Measurements from ENCODE around the gene GPC2. TPM values are rescaled to one million over a fixed set of nuclear protein-coding genes. Genes with fewer than 3 reads are reported as not detected.

The GPC2 gene
- total RNA-seq, 2 experiments from 2014 or later: 4.8 to 5.5 TPM

DNA sequence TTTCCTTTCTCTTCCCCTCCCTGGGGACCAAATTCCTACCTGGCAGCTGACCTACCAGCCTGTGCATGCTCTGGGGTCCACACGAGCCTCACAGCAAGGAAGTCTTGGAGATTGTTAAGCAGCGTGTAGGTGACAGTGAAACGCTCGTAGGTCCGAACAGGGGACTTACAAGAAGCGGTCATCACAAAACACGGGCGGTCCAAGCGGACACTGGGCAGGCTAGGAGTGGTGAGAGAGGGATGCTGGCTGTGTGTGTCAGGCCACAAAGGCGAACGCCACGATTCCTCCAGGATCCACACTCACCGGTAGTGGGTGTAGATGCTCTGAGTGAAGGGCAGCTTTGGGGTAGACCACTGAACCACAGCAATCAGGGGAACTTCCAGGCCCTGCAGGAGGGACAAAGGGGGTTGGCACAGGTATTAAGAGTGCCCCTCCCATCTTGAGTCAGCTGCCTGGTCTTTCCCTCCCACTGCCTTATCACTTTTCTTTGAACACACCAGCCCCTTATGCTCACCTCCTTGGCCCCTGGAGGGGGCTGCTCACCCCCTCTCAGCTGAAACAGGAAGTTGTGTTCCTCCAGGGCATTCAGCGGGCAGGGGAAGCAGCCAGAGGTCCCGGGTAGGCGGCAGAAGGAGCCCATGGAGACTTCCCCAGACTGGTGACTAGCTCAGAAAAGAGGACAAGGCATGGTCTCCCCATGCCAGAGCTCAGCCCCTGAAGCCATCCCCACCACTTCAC lies 20.7 kb downstream of the GPC2 start:
- no peak for DNase-seq
- ChIA-PET POLR2A (interaction anchor here (0.8 to 0.9 kb wide), 2 partner anchors 9 to 30 kb away, joined by 3 read pairs; partner anchors contain the start of gene MBLAC1), CTCF (interaction anchor here (0.9 to 1.8 kb wide), 5 partner anchors 8 to 251 kb away, joined by 3 to 6 read pairs (median 4); partner anchors contain the start of gene LAMTOR4)
- Mint-ChIP-seq H3K9me3 (no peaks in the 10 kb centered on the region), H3K4me1 (ENCODE audit: low read depth) (peaks cover 40% of the 10 kb centered on the region), H3K36me3 (peaks cover 34% of the 10 kb centered on the region), H3K4me3 (peak overlapping the region; percentile 55), H3K27ac (peak overlapping the region; percentile 72), H3K27me3 (no peaks in the 10 kb centered on the region)
- intact Hi-C loops (cut with micrococcal nuclease): no loop called here

- Mint-ChIP-seq H3K27me3 (no peaks in the 10 kb centered on the region), H3K4me1 (ENCODE audit: low read depth) (peaks cover 40% of the 10 kb centered on the region), H3K4me3 (no peak overlapping the region), H3K9me3 (no peaks in the 10 kb centered on the region), H3K27ac (no peak overlapping the region), H3K36me3 (peaks cover 34% of the 10 kb centered on the region)
- CTCF ChIA-PET: interaction anchor here (0.9 kb wide), 1 partner anchor 252 kb away, joined by 4 read pairs; no protein-coding TSS in a partner anchor
- POLR2A ChIA-PET: interaction anchor here (0.6 kb wide), 1 partner anchor 74 kb away, joined by 3 read pairs; no protein-coding TSS in a partner anchor
- DNase-seq: no peak
- intact Hi-C loops (cut with micrococcal nuclease): no loop called here
Observed at GRCh38 chr7:100155553-100156317, 21.4 kb downstream of the GPC2 start.

GRCh38 chr7:100154651-100155491 lies 22.3 kb downstream of the GPC2 start:
- no peak overlapping the region for H3K27ac Mint-ChIP-seq
- POLR2A ChIA-PET: no interaction called here

DNA sequence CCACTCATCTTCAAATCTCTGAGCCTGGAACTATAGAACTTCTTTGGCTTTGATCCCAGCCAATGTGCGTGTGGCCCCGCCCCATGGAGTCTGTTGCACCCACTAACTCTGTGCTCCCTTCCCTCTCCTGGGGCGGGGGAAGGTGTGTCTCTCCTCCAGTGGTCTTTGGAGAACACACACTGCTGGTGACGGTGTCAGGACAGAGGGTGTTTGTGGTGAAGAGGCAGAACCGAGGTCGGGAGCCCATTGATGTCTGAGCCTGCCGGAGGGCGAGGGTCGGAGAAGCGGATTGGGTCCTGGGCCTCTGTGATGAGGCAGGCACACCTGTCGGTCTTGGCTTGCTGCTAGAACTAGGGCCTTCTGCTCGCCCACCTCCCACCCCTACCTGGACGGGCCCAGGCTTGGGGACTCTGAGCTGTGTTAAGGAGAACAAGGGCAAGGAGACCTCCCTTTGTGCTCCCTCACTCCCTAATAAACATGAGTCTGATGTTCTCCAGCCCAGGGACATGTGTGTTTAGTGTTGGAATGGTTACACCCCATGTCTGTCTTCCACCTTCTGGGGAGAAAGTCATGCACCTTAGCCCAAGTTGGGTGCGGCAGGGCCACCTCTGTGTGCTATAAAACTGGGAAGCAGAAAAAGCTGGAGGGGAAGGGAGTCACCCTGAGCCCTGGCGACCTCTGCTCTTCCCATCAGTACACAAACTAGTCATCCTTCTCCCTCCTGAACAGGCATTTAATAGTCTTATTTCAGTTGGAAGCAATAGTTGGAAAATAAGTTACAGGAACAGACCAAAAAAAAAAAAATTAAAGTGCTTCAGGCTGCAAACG lies 23.3 kb downstream of the GPC2 start:
- Mint-ChIP-seq H3K9me3 (no peaks in the 10 kb centered on the region), H3K4me1 (ENCODE audit: low read depth) (peaks cover 43% of the 10 kb centered on the region)
- CTCF ChIA-PET: no interaction called here

More at GRCh38 chr7:100154651-100155491, 22.3 kb downstream of the GPC2 start:
- no peak for DNase-seq
- Mint-ChIP-seq H3K9me3 (no peaks in the 10 kb centered on the region), H3K36me3 (peaks cover 38% of the 10 kb centered on the region), H3K4me3 (no peak overlapping the region), H3K4me1 (ENCODE audit: low read depth) (peaks cover 47% of the 10 kb centered on the region), H3K27me3 (no peaks in the 10 kb centered on the region)
- CTCF ChIA-PET: no interaction called here
- intact Hi-C loops (cut with micrococcal nuclease): no loop called here

DNA sequence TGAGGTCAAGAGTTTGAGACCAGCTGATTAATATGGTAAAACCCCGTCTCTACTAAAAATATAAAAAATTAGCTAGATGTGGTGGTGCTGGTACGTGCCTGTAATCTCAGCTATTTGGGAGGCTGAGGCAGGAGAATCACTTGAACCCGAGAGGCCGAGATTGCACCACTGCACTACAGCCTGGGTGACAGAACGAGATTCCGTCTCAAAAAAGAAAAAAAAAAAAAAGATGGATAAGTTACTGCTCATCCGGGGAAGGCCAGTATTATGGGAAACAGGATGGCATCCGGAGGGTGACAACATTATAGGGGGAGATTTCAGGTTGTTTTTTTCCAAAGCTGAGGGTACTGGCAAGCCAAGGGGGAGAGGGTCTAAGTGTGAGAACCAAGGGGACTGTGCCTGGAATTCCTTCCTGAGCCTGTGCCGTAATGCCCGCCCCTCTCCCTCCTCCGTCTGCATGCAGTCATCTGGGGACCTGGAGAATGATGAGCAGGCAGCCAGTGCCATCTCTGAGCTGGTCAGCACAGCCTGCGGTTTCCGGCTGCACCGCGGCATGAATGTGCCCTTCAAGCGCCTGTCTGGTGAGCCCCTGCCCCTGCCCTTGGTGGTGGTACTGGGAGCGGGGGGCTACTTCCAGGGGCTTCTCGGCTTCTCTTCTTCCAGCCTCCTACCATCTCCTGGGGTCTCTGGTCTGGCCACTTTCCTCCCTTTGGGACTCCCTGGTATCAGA lies 24.1 kb downstream of the GPC2 start:
- intact Hi-C loops (cut with micrococcal nuclease): no loop called here
- Mint-ChIP-seq H3K27me3 (no peaks in the 10 kb centered on the region), H3K9me3 (no peaks in the 10 kb centered on the region), H3K36me3 (peaks cover 38% of the 10 kb centered on the region), H3K4me3 (no peak overlapping the region), H3K4me1 (ENCODE audit: low read depth) (peaks cover 46% of the 10 kb centered on the region), H3K27ac (no peak overlapping the region)
- CTCF ChIA-PET: interaction anchor here (0.7 kb wide), 1 partner anchor 461 kb away, joined by 3 read pairs; no protein-coding TSS in a partner anchor
- POLR2A ChIA-PET: interaction anchor here (0.6 kb wide), 1 partner anchor 68 kb away, joined by 3 read pairs; no protein-coding TSS in a partner anchor
- no peak for DNase-seq

More for the DNA sequence above, 23.3 kb downstream of the GPC2 start:
- peak overlapping the region; percentile 51 for H3K27ac Mint-ChIP-seq
- DNase-seq: no peak
- intact Hi-C loops (cut with micrococcal nuclease): no loop called here
- POLR2A ChIA-PET: interaction anchor here (0.6 kb wide), 1 partner anchor 67 kb away, joined by 3 read pairs; no protein-coding TSS in a partner anchor
- H3K27me3 Mint-ChIP-seq: no peaks in the 10 kb centered on the region
- no peak overlapping the region for H3K4me3 Mint-ChIP-seq
- H3K36me3 Mint-ChIP-seq: peaks cover 38% of the 10 kb centered on the region

DNA sequence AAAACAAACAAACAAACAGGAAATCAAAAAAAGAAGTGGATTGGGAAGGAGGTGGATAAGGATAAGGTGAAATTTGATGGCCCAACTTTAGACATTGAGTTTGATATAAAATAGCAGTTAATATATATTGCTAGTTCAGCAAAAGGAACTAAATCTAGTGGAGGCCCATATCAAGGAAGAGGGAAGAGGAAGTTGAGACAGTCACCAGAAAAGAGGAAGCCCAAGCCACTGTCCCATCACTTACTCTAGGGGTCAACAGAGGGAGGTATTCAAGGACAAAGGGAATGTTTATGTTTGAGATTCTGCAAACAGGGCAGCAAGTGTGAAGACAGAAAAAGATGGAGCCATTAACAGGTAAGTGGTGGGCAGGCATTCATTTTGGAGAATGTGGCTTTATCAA lies 24.8 kb downstream of the GPC2 start:
- DNase-seq: no peak
- H3K4me3 Mint-ChIP-seq: no peak overlapping the region
- H3K4me1 Mint-ChIP-seq (ENCODE audit: low read depth): peaks cover 44% of the 10 kb centered on the region
- H3K36me3 Mint-ChIP-seq: peaks cover 34% of the 10 kb centered on the region
- H3K27ac Mint-ChIP-seq: peak overlapping the region; percentile 5
- ChIA-PET POLR2A (no interaction called here), CTCF (interaction anchor here (0.7 kb wide), 1 partner anchor 462 kb away, joined by 3 read pairs; no protein-coding TSS in a partner anchor)
- no peaks in the 10 kb centered on the region for H3K27me3 Mint-ChIP-seq
- no peaks in the 10 kb centered on the region for H3K9me3 Mint-ChIP-seq
- intact Hi-C loops (cut with micrococcal nuclease): no loop called here

DNA sequence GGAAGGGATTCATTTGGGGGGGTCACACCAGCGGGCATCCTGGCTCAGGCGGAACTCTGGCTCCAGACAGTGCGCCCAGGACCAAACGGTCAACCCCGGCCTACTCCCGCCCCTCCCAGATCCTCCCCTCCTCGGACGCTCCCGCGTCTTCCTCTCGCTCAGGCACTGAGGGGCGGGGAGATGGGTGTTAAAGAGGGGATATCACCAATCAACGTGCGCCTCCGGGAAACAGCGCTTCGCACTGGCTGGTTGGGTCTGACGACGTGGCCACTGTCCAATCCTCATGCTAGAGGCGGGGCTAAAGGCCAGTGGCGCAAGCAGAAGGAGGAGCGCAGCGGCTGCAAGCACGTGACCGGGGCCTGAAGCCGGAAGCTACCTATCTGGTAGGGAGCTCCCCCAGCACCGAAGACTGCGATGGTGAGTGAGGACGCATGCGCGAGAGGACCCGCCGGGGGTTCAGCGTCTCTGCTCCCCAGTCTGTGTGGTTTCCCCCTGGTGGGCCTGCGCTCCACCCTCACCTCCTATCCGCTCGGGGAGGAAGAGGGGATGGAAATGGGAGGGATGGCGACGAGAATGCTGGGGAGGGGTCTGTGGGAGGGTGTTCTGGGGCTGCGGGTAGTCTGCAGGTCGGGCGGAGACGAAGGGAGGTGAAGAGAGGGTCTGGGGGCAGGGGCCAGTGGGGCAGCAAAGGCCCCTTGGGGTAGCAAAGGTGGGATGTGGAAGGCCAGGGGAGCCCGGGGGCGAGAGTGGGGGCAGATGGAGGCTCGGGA lies 28.4 kb downstream of the GPC2 start, which contains the start of gene LAMTOR4:
LAMTOR4 (plus strand) TSS at position 360 of the 770 bp plus-strand sequence; CDS start at position 415, 55 bp downstream.
- ChIA-PET CTCF (interaction anchor here (1.0 to 6.2 kb wide), 4 partner anchors 8 to 69 kb away, joined by 4 to 46 read pairs (median 8); no protein-coding TSS in a partner anchor), POLR2A (interaction anchor here (0.6 to 1.6 kb wide), 9 partner anchors 9 to 280 kb away, joined by 3 to 4 read pairs (median 3); partner anchors contain the start of genes CNPY4, GPC2, MCM7 and ZCWPW1)
- intact Hi-C loops (cut with micrococcal nuclease): loop anchor here (1.0 to 2.0 kb wide), 5 partner anchors 10 to 280 kb away; partner anchors contain the start of genes GPC2, MBLAC1, STAG3 and TRAPPC14
- peaks cover 25% of the 10 kb centered on the region for H3K4me1 Mint-ChIP-seq (ENCODE audit: low read depth)
- H3K4me3 Mint-ChIP-seq: peak within 1 kb of the TSS; percentile 95
- peak; percentile 99 for DNase-seq
- no peaks in the 10 kb centered on the region for H3K9me3 Mint-ChIP-seq
- H3K36me3 Mint-ChIP-seq: peaks cover 15% of the 10 kb centered on the region
- peak within 1 kb of the TSS; percentile 94 for H3K27ac Mint-ChIP-seq
- no peaks in the 10 kb centered on the region for H3K27me3 Mint-ChIP-seq

DNA sequence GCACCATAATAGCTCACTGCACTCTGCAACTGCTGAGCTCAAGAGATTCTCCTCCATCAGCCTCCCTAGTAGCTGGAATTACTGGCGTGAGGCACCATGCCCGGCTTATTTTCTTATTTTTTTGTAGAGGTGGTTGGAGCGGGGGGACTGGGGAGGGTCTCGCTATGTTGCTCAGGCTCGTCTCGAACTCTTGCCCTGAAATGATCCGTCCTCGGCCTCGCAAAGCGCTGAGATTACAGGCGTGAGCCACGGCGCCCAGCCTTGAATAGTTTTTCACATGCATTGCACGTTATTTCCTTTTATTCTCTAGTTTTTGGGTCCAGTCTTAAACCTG lies 29.0 kb downstream of the GPC2 start:
- ChIA-PET POLR2A (interaction anchor here (0.7 to 1.6 kb wide), 7 partner anchors 9 to 48 kb away, joined by 3 to 4 read pairs (median 3); partner anchors contain the start of genes CNPY4, GPC2 and MCM7), CTCF (interaction anchor here (1.0 to 6.2 kb wide), 4 partner anchors 9 to 70 kb away, joined by 4 to 46 read pairs (median 8); no protein-coding TSS in a partner anchor)
- Mint-ChIP-seq H3K27ac (peak overlapping the region; percentile 94), H3K4me1 (ENCODE audit: low read depth) (peaks cover 23% of the 10 kb centered on the region), H3K9me3 (no peaks in the 10 kb centered on the region), H3K27me3 (no peaks in the 10 kb centered on the region), H3K4me3 (peak overlapping the region; percentile 95), H3K36me3 (peaks cover 15% of the 10 kb centered on the region)
- DNase-seq: no peak
- intact Hi-C loops (cut with micrococcal nuclease): loop anchor here (1.0 to 2.0 kb wide), 5 partner anchors 10 to 280 kb away; partner anchors contain the start of genes GPC2, MBLAC1, STAG3 and TRAPPC14

- H3K9me3 Mint-ChIP-seq: no peaks in the 10 kb centered on the region
- peaks cover 19% of the 10 kb centered on the region for H3K4me1 Mint-ChIP-seq (ENCODE audit: low read depth)
- H3K27ac Mint-ChIP-seq: peak overlapping the region; percentile 94
- POLR2A ChIA-PET: interaction anchor here (1.2 kb wide), 1 partner anchor 9 kb away, joined by 3 read pairs; no protein-coding TSS in a partner anchor
- intact Hi-C loops (cut with micrococcal nuclease): no loop called here
- no peak overlapping the region for H3K4me3 Mint-ChIP-seq
- peaks cover 9% of the 10 kb centered on the region for H3K36me3 Mint-ChIP-seq
- no peaks in the 10 kb centered on the region for H3K27me3 Mint-ChIP-seq
- CTCF ChIA-PET: interaction anchor here (2.1 to 6.2 kb wide), 2 partner anchors 15 to 70 kb away, joined by 9 to 46 read pairs; no protein-coding TSS in a partner anchor
- no peak for DNase-seq
Observed at GRCh38 chr7:100147278-100147677, 29.9 kb downstream of the GPC2 start.

All from activated CD4-positive, alpha-beta memory T cell treated with anti-CD3 and anti-CD28 coated beads for 36 hours (primary cell).